WTC11 (cell line): Measurements from ENCODE around the gene IFNG. TPM values are rescaled to one million over a fixed set of nuclear protein-coding genes. Genes with fewer than 3 reads are reported as not detected.

Experiments used
- ATAC-seq: fragments of 200-7000 bp; cut with Tn5 transposase; 2 replicates; pipeline ENCODE4 v1.10.0; 2021; ENCODE audit warnings: mild to moderate bottlenecking, moderate library complexity
- CTCF ChIA-PET: fragments of 300-600 bp; sonication (Branson Sonifier 250); formaldehyde crosslinking; loops from one replicate; lab custom pipeline; 2021; ENCODE audit warnings: antibody characterized with exemption; lab: Charles Lee
- POLR2A ChIA-PET: fragments of 350-600 bp; sonication (Branson Sonifier 250); formaldehyde crosslinking; loops from one replicate; lab custom pipeline; 2021; ENCODE audit warnings: antibody characterized with exemption; lab: Charles Lee
- DNase-seq: peaks from one replicate; pipeline ENCODE4 v3.0.0; 2021; ENCODE audit warnings: low spot score
- H3K27ac Mint-ChIP-seq: 2 replicates; pipeline ENCODE4 v1.8.0; 2021; ENCODE audit warnings: mixed read lengths
- H3K27me3 Mint-ChIP-seq: 2 replicates; pipeline ENCODE4 v1.8.0; 2021; ENCODE audit warnings: low read depth, mild to moderate bottlenecking, moderate library complexity, mixed read lengths
- H3K36me3 Mint-ChIP-seq: 2 replicates; pipeline ENCODE4 v1.8.0; 2021; ENCODE audit warnings: mixed read lengths
- H3K4me1 Mint-ChIP-seq: 2 replicates; pipeline ENCODE4 v1.8.0; 2022; ENCODE audit warnings: mixed read lengths
- H3K4me3 Mint-ChIP-seq: 2 replicates; pipeline ENCODE4 v1.8.0; 2021; ENCODE audit warnings: mild to moderate bottlenecking, moderate library complexity, mixed read lengths
- H3K9me3 Mint-ChIP-seq: 2 replicates; pipeline ENCODE4 v1.8.0; 2021; ENCODE audit warnings: mixed read lengths
- CBFB ChIP-seq: sonication (generic); formaldehyde crosslinking; IDR thresholded peaks from 2 replicates; pipeline ENCODE4 v1.8.1; 2022; ENCODE audit warnings: mild to moderate bottlenecking, low read depth, missing genetic modification reagents
- CREM ChIP-seq: sonication (generic); formaldehyde crosslinking; IDR thresholded peaks from 2 replicates; pipeline ENCODE4 v1.8.1; 2022; ENCODE audit warnings: mild to moderate bottlenecking, missing genetic modification reagents, moderate library complexity
- ETV6 ChIP-seq: sonication (generic); formaldehyde crosslinking; IDR thresholded peaks from 2 replicates; pipeline ENCODE4 v1.8.1; 2022; ENCODE audit warnings: mild to moderate bottlenecking, missing genetic modification reagents
- GRHL2 ChIP-seq: fragments of 250-450 bp; sonication (Bioruptor Pico); IDR thresholded peaks from 2 replicates; pipeline ENCODE4 v1.8.0; 2022; ENCODE audit warnings: mild to moderate bottlenecking, moderate library complexity; ENCODE audit not compliant: insufficient replicate concordance, severe bottlenecking
- JAZF1 ChIP-seq: fragments of 250-450 bp; sonication (Bioruptor Pico); IDR thresholded peaks from 2 replicates; pipeline ENCODE4 v1.9.0; 2021; ENCODE audit warnings: moderate library complexity, mild to moderate bottlenecking, inconsistent platforms
- MYBL2 ChIP-seq: sonication (generic); formaldehyde crosslinking; IDR thresholded peaks from 2 replicates; pipeline ENCODE4 v1.8.1; 2023; ENCODE audit warnings: mild to moderate bottlenecking, moderate library complexity, missing genetic modification reagents
- NR3C1 ChIP-seq: sonication (generic); formaldehyde crosslinking; conservative IDR thresholded peaks from 2 replicates; pipeline ENCODE4 v1.8.1; 2023; ENCODE audit warnings: low read depth, mild to moderate bottlenecking, missing genetic modification reagents
- SMAD3 ChIP-seq: sonication (generic); formaldehyde crosslinking; IDR thresholded peaks from 2 replicates; pipeline ENCODE4 v1.8.0; 2022; ENCODE audit warnings: missing genetic modification reagents, mild to moderate bottlenecking, borderline replicate concordance
- ZNF219 ChIP-seq: sonication (generic); formaldehyde crosslinking; IDR thresholded peaks from 2 replicates; pipeline ENCODE4 v1.8.0; 2023; ENCODE audit warnings: missing genetic modification reagents, mild to moderate bottlenecking, borderline replicate concordance
- ZNF232 ChIP-seq: sonication (generic); formaldehyde crosslinking; IDR thresholded peaks from 2 replicates; pipeline ENCODE4 v1.8.0; 2022; ENCODE audit warnings: mild to moderate bottlenecking, missing genetic modification reagents
- ZNF263 ChIP-seq: sonication (generic); formaldehyde crosslinking; IDR thresholded peaks from 2 replicates; pipeline ENCODE4 v1.8.1; 2022; ENCODE audit warnings: low read depth, mild to moderate bottlenecking, moderate library complexity, missing genetic modification reagents
- ZNF317 ChIP-seq: sonication (generic); formaldehyde crosslinking; IDR thresholded peaks from 2 replicates; pipeline ENCODE4 v1.8.1; 2023; ENCODE audit warnings: low read depth, mild to moderate bottlenecking, moderate library complexity, missing genetic modification reagents, borderline replicate concordance
- ZNF416 ChIP-seq: fragments of 250-450 bp; sonication (Bioruptor Pico); IDR thresholded peaks from 2 replicates; pipeline ENCODE4 v1.9.0; 2021; ENCODE audit warnings: mild to moderate bottlenecking, inconsistent platforms
- total RNA-seq: library from RNA; stranded (reverse); gene quantifications from 3 replicates; pipeline ENCODE4 v1.2.3, GENCODE V29; 2021
- TF ChIP-seq, protein P1 (sequence below): sonication (generic); formaldehyde crosslinking; IDR thresholded peaks from 2 replicates; pipeline ENCODE4 v1.8.1; 2023; ENCODE audit warnings: mild to moderate bottlenecking, missing genetic modification reagents, moderate library complexity
- TF ChIP-seq, protein P2 (sequence below): fragments of 250-450 bp; sonication (Bioruptor Pico); IDR thresholded peaks from 2 replicates; pipeline ENCODE4 v1.8.0; 2021; ENCODE audit warnings: mild to moderate bottlenecking
- TF ChIP-seq, protein P3 (sequence below): sonication (generic); formaldehyde crosslinking; IDR thresholded peaks from 2 replicates; pipeline ENCODE4 v1.8.1; 2023; ENCODE audit warnings: mild to moderate bottlenecking, missing genetic modification reagents, borderline replicate concordance
- TF ChIP-seq, protein P4 (sequence below): sonication (generic); formaldehyde crosslinking; IDR thresholded peaks from 2 replicates; pipeline ENCODE4 v1.8.1; 2023; ENCODE audit warnings: mild to moderate bottlenecking, missing genetic modification reagents
- TF ChIP-seq, protein P5 (sequence below): sonication (generic); formaldehyde crosslinking; IDR thresholded peaks from 2 replicates; pipeline ENCODE4 v1.8.0; 2022; ENCODE audit warnings: mild to moderate bottlenecking, missing genetic modification reagents
- TF ChIP-seq, protein P6 (sequence below): sonication (generic); formaldehyde crosslinking; IDR thresholded peaks from 2 replicates; pipeline ENCODE4 v1.8.1; 2022; ENCODE audit warnings: low read depth, mild to moderate bottlenecking, moderate library complexity, missing genetic modification reagents, borderline replicate concordance
- TF ChIP-seq, protein P7 (sequence below): sonication (generic); formaldehyde crosslinking; IDR thresholded peaks from 2 replicates; pipeline ENCODE4 v1.8.0; 2022; ENCODE audit warnings: mild to moderate bottlenecking, missing genetic modification reagents

The IFNG gene
- total RNA-seq, 1 experiment from 2014 or later: 0.42 TPM

DNA sequence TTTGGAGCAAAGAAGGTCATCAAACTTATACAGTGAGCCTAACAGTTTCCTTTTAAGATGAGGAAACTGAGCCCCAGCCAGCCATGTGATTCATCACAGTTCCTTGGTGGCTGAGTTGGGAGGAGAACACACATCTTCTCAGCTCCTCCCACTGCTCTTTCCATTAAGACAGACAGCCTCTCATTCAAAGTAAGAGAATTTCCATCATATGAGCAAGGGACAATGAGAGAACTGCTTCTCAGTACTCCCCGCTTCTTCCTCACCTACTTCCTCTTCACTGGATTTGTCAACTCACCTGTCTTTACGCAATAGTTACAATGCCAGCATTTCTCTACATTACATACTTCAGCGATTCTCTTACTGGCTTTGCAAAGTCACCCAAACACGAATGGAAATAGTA is 2.2 kb downstream of the IFNG start:
- Mint-ChIP-seq H3K27me3 (no peaks in the 10 kb centered on the region), H3K27ac (no peak overlapping the region), H3K36me3 (no peaks in the 10 kb centered on the region), H3K4me1 (peaks cover 7% of the 10 kb centered on the region; the same call in 1 of the 2 replicates), H3K9me3 (no peaks in the 10 kb centered on the region), H3K4me3 (no peak overlapping the region)
- ATAC-seq (no peak), DNase-seq (no peak)
- CTCF ChIA-PET: interaction anchor here (0.7 to 4.0 kb wide), 18 partner anchors 12 to 156 kb away, joined by 3 to 63 read pairs (median 6); no protein-coding TSS in a partner anchor
- POLR2A ChIA-PET: no interaction called here
- TF ChIP-seq ZNF317 (CRISPR knock-in tag): no peak
- TF ChIP-seq ETV6 (CRISPR knock-in tag): no peak
- TF ChIP-seq, protein P1, sequence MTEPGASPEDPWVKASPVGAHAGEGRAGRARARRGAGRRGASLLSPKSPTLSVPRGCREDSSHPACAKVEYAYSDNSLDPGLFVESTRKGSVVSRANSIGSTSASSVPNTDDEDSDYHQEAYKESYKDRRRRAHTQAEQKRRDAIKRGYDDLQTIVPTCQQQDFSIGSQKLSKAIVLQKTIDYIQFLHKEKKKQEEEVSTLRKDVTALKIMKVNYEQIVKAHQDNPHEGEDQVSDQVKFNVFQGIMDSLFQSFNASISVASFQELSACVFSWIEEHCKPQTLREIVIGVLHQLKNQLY (CRISPR knock-in tag): no peak
- TF ChIP-seq, protein P2, sequence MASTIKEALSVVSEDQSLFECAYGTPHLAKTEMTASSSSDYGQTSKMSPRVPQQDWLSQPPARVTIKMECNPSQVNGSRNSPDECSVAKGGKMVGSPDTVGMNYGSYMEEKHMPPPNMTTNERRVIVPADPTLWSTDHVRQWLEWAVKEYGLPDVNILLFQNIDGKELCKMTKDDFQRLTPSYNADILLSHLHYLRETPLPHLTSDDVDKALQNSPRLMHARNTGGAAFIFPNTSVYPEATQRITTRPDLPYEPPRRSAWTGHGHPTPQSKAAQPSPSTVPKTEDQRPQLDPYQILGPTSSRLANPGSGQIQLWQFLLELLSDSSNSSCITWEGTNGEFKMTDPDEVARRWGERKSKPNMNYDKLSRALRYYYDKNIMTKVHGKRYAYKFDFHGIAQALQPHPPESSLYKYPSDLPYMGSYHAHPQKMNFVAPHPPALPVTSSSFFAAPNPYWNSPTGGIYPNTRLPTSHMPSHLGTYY (CRISPR knock-in tag): no peak
- TF ChIP-seq ZNF232 (CRISPR knock-in tag): no peak
- TF ChIP-seq, protein P3, sequence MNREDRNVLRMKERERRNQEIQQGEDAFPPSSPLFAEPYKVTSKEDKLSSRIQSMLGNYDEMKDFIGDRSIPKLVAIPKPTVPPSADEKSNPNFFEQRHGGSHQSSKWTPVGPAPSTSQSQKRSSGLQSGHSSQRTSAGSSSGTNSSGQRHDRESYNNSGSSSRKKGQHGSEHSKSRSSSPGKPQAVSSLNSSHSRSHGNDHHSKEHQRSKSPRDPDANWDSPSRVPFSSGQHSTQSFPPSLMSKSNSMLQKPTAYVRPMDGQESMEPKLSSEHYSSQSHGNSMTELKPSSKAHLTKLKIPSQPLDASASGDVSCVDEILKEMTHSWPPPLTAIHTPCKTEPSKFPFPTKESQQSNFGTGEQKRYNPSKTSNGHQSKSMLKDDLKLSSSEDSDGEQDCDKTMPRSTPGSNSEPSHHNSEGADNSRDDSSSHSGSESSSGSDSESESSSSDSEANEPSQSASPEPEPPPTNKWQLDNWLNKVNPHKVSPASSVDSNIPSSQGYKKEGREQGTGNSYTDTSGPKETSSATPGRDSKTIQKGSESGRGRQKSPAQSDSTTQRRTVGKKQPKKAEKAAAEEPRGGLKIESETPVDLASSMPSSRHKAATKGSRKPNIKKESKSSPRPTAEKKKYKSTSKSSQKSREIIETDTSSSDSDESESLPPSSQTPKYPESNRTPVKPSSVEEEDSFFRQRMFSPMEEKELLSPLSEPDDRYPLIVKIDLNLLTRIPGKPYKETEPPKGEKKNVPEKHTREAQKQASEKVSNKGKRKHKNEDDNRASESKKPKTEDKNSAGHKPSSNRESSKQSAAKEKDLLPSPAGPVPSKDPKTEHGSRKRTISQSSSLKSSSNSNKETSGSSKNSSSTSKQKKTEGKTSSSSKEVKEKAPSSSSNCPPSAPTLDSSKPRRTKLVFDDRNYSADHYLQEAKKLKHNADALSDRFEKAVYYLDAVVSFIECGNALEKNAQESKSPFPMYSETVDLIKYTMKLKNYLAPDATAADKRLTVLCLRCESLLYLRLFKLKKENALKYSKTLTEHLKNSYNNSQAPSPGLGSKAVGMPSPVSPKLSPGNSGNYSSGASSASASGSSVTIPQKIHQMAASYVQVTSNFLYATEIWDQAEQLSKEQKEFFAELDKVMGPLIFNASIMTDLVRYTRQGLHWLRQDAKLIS (CRISPR knock-in tag): no peak
- no peak for TF ChIP-seq CBFB
- no peak for TF ChIP-seq ZNF219
- TF ChIP-seq, protein P4, sequence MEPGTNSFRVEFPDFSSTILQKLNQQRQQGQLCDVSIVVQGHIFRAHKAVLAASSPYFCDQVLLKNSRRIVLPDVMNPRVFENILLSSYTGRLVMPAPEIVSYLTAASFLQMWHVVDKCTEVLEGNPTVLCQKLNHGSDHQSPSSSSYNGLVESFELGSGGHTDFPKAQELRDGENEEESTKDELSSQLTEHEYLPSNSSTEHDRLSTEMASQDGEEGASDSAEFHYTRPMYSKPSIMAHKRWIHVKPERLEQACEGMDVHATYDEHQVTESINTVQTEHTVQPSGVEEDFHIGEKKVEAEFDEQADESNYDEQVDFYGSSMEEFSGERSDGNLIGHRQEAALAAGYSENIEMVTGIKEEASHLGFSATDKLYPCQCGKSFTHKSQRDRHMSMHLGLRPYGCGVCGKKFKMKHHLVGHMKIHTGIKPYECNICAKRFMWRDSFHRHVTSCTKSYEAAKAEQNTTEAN (CRISPR knock-in tag): no peak
- TF ChIP-seq GRHL2: no peak
- no peak for TF ChIP-seq JAZF1 (CRISPR knock-in tag)
- TF ChIP-seq, protein P5, sequence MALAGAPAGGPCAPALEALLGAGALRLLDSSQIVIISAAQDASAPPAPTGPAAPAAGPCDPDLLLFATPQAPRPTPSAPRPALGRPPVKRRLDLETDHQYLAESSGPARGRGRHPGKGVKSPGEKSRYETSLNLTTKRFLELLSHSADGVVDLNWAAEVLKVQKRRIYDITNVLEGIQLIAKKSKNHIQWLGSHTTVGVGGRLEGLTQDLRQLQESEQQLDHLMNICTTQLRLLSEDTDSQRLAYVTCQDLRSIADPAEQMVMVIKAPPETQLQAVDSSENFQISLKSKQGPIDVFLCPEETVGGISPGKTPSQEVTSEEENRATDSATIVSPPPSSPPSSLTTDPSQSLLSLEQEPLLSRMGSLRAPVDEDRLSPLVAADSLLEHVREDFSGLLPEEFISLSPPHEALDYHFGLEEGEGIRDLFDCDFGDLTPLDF (CRISPR knock-in tag): no peak
- no peak for TF ChIP-seq ZNF263 (CRISPR knock-in tag)
- TF ChIP-seq, protein P6, sequence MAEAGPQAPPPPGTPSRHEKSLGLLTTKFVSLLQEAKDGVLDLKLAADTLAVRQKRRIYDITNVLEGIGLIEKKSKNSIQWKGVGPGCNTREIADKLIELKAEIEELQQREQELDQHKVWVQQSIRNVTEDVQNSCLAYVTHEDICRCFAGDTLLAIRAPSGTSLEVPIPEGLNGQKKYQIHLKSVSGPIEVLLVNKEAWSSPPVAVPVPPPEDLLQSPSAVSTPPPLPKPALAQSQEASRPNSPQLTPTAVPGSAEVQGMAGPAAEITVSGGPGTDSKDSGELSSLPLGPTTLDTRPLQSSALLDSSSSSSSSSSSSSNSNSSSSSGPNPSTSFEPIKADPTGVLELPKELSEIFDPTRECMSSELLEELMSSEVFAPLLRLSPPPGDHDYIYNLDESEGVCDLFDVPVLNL (CRISPR knock-in tag): no peak
- TF ChIP-seq, protein P7, sequence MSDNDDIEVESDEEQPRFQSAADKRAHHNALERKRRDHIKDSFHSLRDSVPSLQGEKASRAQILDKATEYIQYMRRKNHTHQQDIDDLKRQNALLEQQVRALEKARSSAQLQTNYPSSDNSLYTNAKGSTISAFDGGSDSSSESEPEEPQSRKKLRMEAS (CRISPR knock-in tag): no peak
- TF ChIP-seq CREM (CRISPR knock-in tag): no peak
- no peak for TF ChIP-seq SMAD3
- TF ChIP-seq MYBL2: no peak
- no peak for TF ChIP-seq NR3C1 (CRISPR knock-in tag)
- TF ChIP-seq ZNF416 (CRISPR knock-in tag): no peak
